Tibial nerve (tissue), 4 donors: ENCODE measurements around the gene DOCK9.

Experiments used
- EP300 ChIP-seq, 2 donors: sonication (generic); formaldehyde crosslinking; IDR thresholded peaks; one replicate each; pipeline ENCODE4 v1.6.1; 2017; ENCODE audit warnings: antibody characterized with exemption in 2 of 2, mild to moderate bottlenecking in 1 of 2
- POLR2A ChIP-seq, 2 donors: fragments of 450-650 bp; IDR thresholded peaks; one replicate each; pipeline ENCODE4 v1.6.1; 2017; ENCODE audit warnings: antibody characterized with exemption in 2 of 2, mild to moderate bottlenecking in 2 of 2, moderate library complexity in 2 of 2
- TF ChIP-seq, protein P1 (sequence below), 5 experiments: fragments of 200-600 bp in 3 of 5; fragments of 450-650 bp in 2 of 5; sonication (generic) in 3 of 5; IDR thresholded peaks; one replicate each; pipeline ENCODE4 v1.5.1; 2016 to 2019; ENCODE audit warnings: antibody characterized with exemption in 5 of 5, mild to moderate bottlenecking in 3 of 5, moderate library complexity in 2 of 5

DNA sequence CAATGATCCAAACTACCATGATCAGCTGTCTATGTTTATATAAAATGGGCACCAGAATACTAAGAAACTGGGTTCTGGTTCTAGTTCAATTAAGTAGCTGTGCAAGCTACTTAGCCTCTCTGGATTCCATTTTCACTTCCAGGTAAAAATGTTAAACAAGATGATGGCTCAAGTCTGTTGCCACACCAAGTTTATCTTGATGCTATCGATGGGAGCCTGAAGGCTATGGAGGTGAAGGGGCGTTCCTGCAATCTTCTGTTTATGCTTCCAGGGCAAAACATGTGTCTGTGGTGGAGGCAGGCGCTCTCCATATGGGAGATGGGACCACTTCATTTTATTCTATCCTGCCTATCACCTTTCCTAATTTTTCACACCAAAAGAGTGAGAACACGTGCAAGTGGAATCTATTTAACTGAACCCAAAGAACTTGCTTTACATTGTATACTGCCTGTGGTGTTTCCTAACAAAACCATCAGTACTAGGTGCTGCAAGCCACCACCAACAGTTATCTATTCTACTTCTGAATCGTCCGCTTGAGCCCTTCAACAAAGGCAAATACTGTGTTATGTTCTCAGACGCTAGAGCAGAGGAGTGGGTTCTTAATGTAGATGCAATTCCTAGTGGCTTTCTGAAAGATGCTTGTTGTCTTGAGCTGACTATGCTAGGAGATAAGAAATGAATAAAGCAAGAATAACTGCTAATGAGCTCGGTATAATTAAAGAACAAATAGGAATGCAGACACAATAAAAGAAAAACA, 70.9 kb downstream of the DOCK9 start:
- no peak for TF ChIP-seq POLR2A (IDR thresholded peaks at IDR 0.05)
- TF ChIP-seq, protein P1, sequence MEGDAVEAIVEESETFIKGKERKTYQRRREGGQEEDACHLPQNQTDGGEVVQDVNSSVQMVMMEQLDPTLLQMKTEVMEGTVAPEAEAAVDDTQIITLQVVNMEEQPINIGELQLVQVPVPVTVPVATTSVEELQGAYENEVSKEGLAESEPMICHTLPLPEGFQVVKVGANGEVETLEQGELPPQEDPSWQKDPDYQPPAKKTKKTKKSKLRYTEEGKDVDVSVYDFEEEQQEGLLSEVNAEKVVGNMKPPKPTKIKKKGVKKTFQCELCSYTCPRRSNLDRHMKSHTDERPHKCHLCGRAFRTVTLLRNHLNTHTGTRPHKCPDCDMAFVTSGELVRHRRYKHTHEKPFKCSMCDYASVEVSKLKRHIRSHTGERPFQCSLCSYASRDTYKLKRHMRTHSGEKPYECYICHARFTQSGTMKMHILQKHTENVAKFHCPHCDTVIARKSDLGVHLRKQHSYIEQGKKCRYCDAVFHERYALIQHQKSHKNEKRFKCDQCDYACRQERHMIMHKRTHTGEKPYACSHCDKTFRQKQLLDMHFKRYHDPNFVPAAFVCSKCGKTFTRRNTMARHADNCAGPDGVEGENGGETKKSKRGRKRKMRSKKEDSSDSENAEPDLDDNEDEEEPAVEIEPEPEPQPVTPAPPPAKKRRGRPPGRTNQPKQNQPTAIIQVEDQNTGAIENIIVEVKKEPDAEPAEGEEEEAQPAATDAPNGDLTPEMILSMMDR (IDR thresholded peaks at IDR 0.05): no peak
- no peak for TF ChIP-seq EP300 (IDR thresholded peaks at IDR 0.05)
